ENCODE data around the gene KIF17. TPM values are rescaled to one million over a fixed set of nuclear protein-coding genes. Genes with fewer than 3 reads are reported as not detected.

Gene KIF17
- total RNA-seq, 1 donor from 2014 or later: 2.5 TPM

DNA sequence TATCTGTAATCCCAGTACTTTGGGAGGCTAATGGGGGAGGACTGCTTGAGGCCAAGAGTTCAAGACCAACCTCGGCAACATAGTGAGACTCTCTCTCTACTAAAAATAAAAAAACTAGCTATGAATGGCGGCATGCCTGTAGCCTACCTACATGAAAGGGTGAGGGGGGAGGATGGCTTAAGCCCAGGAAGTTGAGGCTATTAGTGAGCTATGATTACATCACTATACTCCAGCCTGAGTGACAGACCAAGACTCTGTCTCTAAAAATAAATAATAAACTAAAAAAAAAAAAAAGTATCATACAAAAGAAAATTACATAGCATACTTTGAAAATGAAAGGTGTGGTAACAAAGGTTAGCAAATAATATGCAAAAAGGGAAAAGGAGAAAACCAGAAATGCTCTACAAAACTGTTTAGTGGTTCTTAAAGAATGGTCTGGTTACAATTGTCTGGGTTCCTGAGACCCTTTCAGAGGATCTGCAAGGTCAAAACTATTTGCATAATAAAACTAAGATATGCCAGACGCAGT lies 33.7 kb upstream of the KIF17 start:
- no peaks in the 10 kb centered on the region for H3K4me1 ChIP-seq
- TF ChIP-seq, protein P1, sequence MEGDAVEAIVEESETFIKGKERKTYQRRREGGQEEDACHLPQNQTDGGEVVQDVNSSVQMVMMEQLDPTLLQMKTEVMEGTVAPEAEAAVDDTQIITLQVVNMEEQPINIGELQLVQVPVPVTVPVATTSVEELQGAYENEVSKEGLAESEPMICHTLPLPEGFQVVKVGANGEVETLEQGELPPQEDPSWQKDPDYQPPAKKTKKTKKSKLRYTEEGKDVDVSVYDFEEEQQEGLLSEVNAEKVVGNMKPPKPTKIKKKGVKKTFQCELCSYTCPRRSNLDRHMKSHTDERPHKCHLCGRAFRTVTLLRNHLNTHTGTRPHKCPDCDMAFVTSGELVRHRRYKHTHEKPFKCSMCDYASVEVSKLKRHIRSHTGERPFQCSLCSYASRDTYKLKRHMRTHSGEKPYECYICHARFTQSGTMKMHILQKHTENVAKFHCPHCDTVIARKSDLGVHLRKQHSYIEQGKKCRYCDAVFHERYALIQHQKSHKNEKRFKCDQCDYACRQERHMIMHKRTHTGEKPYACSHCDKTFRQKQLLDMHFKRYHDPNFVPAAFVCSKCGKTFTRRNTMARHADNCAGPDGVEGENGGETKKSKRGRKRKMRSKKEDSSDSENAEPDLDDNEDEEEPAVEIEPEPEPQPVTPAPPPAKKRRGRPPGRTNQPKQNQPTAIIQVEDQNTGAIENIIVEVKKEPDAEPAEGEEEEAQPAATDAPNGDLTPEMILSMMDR (IDR thresholded peaks at IDR 0.05): no peak
- TF ChIP-seq POLR2AphosphoS5 (IDR thresholded peaks at IDR 0.05; ENCODE audit: insufficient read depth in 1 of 2, low read depth in 1 of 2) (no peak), POLR2A (IDR thresholded peaks at IDR 0.05) (no peak)
- H3K4me3 ChIP-seq: no peak overlapping the region
- H3K27me3 ChIP-seq: no peaks in the 10 kb centered on the region
- no peak for DNase-seq (ENCODE audit: extremely low spot score in 2 of 2)
- intact Hi-C loops (cut with DNase I): no loop called here
- no peaks in the 10 kb centered on the region for H3K9me3 ChIP-seq
- peaks cover 0 to 73% of the 10 kb centered on the region in 2 donors for H3K36me3 ChIP-seq
- no peak overlapping the region for H3K27ac ChIP-seq

DNA sequence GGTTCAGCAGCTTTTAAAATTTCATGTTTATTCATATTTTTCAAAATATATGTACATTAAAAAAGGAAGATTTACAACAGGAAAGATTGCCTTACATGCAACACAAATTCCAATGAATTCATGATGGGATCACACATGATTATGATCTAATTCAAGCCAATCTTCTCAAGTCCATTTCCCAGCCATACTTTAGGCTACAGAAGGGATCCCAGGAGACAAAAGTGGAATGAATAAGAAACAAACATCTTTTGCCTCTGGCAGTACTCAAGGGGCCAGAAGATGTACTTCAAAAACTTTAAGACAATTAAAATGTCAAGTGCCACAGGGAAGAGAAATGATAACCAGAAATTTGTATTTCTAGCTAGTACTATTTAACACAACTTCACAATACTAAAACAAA lies 24.9 kb upstream of the KIF17 start:
- no peaks in the 10 kb centered on the region for H3K4me1 ChIP-seq
- no peak for DNase-seq (ENCODE audit: extremely low spot score in 2 of 2)
- intact Hi-C loops (cut with DNase I): no loop called here
- H3K9me3 ChIP-seq: no peaks in the 10 kb centered on the region
- peaks cover 0 to 63% of the 10 kb centered on the region in 2 donors for H3K36me3 ChIP-seq
- no peak overlapping the region for H3K4me3 ChIP-seq
- H3K27ac ChIP-seq: no peak overlapping the region
- TF ChIP-seq POLR2A (IDR thresholded peaks at IDR 0.05) (no peak), POLR2AphosphoS5 (IDR thresholded peaks at IDR 0.05; ENCODE audit: insufficient read depth in 1 of 2, low read depth in 1 of 2) (no peak)
- TF ChIP-seq, protein P1 (IDR thresholded peaks at IDR 0.05): no peak
- H3K27me3 ChIP-seq: no peaks in the 10 kb centered on the region

DNA sequence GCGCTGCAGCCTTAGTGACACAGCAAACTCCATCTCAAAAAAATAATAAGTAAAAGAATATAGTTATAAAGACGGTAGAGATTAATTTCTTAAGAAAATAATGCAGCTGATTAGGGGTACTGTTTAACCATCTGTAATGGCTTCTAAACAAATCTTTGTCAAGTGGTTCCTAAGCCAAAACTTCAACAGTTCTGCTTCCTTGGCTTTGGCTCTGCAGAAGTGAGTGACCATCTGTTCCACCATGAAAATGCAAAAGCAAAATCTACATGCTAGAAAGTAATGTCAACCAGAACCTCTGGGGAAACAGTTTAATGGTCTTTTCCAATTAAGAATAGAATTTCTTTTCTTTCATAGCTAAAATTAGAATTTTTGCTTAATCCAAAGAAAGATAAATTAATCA lies 23.0 kb upstream of the KIF17 start:
- intact Hi-C loops (cut with DNase I): no loop called here
- peaks cover 0 to 49% of the 10 kb centered on the region in 2 donors for H3K36me3 ChIP-seq

DNA sequence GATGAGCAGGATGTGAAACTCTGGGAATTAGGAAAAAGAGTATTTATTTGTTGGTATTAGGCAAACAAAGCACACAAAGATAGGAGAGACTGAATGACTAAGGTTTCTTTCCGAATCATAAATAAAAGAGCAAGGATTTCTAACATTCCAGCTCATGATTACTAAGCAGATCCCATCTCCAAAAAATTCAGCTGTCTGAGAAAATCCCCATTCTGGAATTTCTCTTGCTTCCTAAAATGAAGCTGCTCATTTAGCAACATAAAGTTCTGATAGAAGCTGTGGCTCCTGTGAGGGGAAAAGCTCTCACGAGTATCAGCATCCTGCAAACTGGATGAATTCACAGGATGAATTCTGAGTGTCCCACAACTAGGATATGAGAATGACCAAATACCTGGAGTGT lies 21.4 kb upstream of the KIF17 start:
- H3K27ac ChIP-seq: no peak overlapping the region

More for the DNA sequence above, 23.0 kb upstream of the KIF17 start:
- no peaks in the 10 kb centered on the region for H3K9me3 ChIP-seq
- no peaks in the 10 kb centered on the region for H3K4me1 ChIP-seq
- no peak overlapping the region for H3K27ac ChIP-seq
- no peak overlapping the region for H3K4me3 ChIP-seq
- DNase-seq (ENCODE audit: extremely low spot score in 2 of 2): no peak
- H3K27me3 ChIP-seq: no peaks in the 10 kb centered on the region
- TF ChIP-seq, protein P1 (IDR thresholded peaks at IDR 0.05): no peak
- TF ChIP-seq POLR2A (IDR thresholded peaks at IDR 0.05) (no peak), POLR2AphosphoS5 (IDR thresholded peaks at IDR 0.05; ENCODE audit: insufficient read depth in 1 of 2, low read depth in 1 of 2) (no peak)

DNA sequence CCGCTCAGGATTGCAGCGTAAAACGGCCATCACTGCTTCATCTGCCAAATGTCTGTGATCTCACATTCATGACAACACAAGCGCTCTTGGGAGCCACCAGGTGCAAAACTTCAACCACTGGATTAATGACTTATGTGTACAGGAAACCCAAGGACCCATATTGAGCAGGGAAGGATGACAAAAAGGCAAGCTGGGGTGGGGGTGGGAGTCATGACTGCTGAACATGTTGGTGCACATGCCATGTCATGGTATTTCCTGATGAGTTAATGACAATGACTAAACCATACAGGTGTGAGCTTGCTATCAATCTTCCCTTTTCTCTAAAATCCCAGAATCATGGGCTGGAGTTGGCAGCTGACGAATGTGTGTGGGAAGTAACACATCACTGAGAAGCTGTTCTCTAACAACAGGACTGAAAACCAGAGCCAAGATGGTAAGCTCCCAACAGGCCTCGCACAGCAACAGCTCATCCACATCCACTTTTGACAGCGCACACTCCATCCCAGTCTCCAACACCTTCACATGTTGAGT lies 17.8 kb upstream of the KIF17 start:
- intact Hi-C loops (cut with DNase I): no loop called here
- Histone ChIP-seq H3K4me1 (peaks cover 25% of the 10 kb centered on the region), H3K9me3 (no peaks in the 10 kb centered on the region), H3K27ac (no peak overlapping the region), H3K4me3 (no peak overlapping the region), H3K36me3 (peaks cover 0 to 5% of the 10 kb centered on the region in 2 donors), H3K27me3 (no peaks in the 10 kb centered on the region)
- TF ChIP-seq POLR2AphosphoS5 (IDR thresholded peaks at IDR 0.05; ENCODE audit: insufficient read depth in 1 of 2, low read depth in 1 of 2) (no peak), POLR2A (IDR thresholded peaks at IDR 0.05) (no peak)
- TF ChIP-seq, protein P1 (IDR thresholded peaks at IDR 0.05): no peak
- no peak for DNase-seq (ENCODE audit: extremely low spot score in 2 of 2)

More for the DNA sequence above, 21.4 kb upstream of the KIF17 start:
- H3K4me3 ChIP-seq: no peak overlapping the region
- no peaks in the 10 kb centered on the region for H3K4me1 ChIP-seq
- peaks cover 0 to 34% of the 10 kb centered on the region in 2 donors for H3K36me3 ChIP-seq
- no peaks in the 10 kb centered on the region for H3K9me3 ChIP-seq
- no peak for DNase-seq (ENCODE audit: extremely low spot score in 2 of 2)
- no peaks in the 10 kb centered on the region for H3K27me3 ChIP-seq
- TF ChIP-seq POLR2A (IDR thresholded peaks at IDR 0.05) (no peak), POLR2AphosphoS5 (IDR thresholded peaks at IDR 0.05; ENCODE audit: insufficient read depth in 1 of 2, low read depth in 1 of 2) (no peak)
- TF ChIP-seq, protein P1 (IDR thresholded peaks at IDR 0.05): no peak
- intact Hi-C loops (cut with DNase I): no loop called here
